ENCODE measurements around the gene PPM1E.

PPM1E gene

GRCh38 chr17:59000022-59000421, 244.4 kb downstream of the PPM1E start:
- no peak for DNase-seq

GRCh38 chr17:59001158-59001814, 245.6 kb downstream of the PPM1E start:
- no peak for DNase-seq

- no peak for DNase-seq
Measured at GRCh38 chr17:59002126-59002525, 246.5 kb downstream of the PPM1E start.

GRCh38 chr17:59002848-59003247, 247.2 kb downstream of the PPM1E start:
- DNase-seq, result no peak

- DNase-seq, result no peak
Measured at GRCh38 chr17:59003860-59004259, 248.2 kb downstream of the PPM1E start.

GRCh38 chr17:59004338-59005111, 248.9 kb downstream of the PPM1E start:
- DNase-seq, result peak; percentile 41 to 80 (median 53)

GRCh38 chr17:59007995-59008394, 252.3 kb downstream of the PPM1E start:
- no peak for DNase-seq

- DNase-seq, result no peak
Measured at GRCh38 chr17:59008737-59009136, 253.1 kb downstream of the PPM1E start.

GRCh38 chr17:59010026-59010425, 254.4 kb downstream of the PPM1E start:
- no peak for DNase-seq

GRCh38 chr17:59011975-59012374, 256.3 kb downstream of the PPM1E start:
- DNase-seq, result no peak

- no peak for DNase-seq
Measured at GRCh38 chr17:59018019-59018418, 262.4 kb downstream of the PPM1E start.

GRCh38 chr17:59024916-59025315, 269.3 kb downstream of the PPM1E start:
- DNase-seq, result no peak

GRCh38 chr17:59026176-59026939, 270.7 kb downstream of the PPM1E start:
- no peak for DNase-seq

GRCh38 chr17:59027750-59028149, 272.1 kb downstream of the PPM1E start:
- DNase-seq, result no peak

- no peak for DNase-seq
Measured at GRCh38 chr17:59028328-59028727, 272.7 kb downstream of the PPM1E start.

GRCh38 chr17:59030811-59031210, 275.2 kb downstream of the PPM1E start:
- no peak for DNase-seq

Data from NCI-H1417 (cell line).